ENCODE results near the gene IGF2BP2.

The IGF2BP2 gene

DNA sequence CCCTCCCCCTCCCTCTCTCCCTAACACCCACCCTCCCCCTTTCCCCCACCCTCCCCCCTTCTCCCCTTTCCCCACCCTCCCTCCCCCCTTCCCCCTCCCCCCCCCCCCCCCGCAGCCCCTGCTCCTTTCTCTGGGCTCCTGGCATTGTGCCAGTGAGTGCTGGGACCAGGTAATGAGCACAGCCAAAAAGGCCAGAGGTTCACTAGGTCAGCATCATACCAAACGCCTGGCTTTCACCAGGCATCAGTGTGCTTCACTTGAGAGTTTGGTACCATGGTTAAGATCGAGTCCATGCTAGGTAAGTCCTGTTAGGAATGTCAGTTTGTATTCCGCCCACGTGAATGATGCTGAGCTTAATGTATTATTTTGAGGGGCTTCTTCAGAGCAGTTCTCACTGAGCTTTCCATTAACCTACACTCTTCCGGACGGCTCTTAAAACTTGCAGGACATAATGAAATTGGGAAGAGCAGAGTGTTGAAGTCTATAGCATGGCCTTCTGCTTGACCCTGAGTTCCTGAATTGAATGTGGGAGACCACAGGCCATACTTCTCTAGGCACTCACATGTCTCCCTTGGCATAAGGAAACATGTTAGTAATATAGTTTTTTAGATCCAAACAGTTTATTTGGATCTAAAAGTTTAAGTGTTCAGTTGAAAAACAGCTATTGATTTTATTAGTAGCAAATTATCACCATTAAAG, 193.2 kb downstream of the IGF2BP2 start:
- DNase-seq (ENCODE audit: insufficient read length) (no peak), FAIRE-seq (no peak)

GRCh38 chr3:185631108-185631507, 193.7 kb downstream of the IGF2BP2 start:
- TF ChIP-seq TAF1 (IDR thresholded peaks at IDR 0.05; ENCODE audit: borderline replicate concordance, low read depth, low read length) (no peak), POLR2A (IDR thresholded peaks at IDR 0.05; ENCODE audit: low read depth, low read length) (no peak), POLR2AphosphoS5 (IDR thresholded peaks at IDR 0.05; ENCODE audit: low read depth, low read length) (no peak)
- DNase-seq (ENCODE audit: insufficient read length), result no peak
- FAIRE-seq, result no peak

More for the DNA sequence above, 193.2 kb downstream of the IGF2BP2 start:
- TF ChIP-seq POLR2A (IDR thresholded peaks at IDR 0.05; ENCODE audit: low read depth, low read length), result no peak
- TF ChIP-seq POLR2AphosphoS5 (IDR thresholded peaks at IDR 0.05; ENCODE audit: low read depth, low read length), result no peak
- TF ChIP-seq TAF1 (IDR thresholded peaks at IDR 0.05; ENCODE audit: borderline replicate concordance, low read depth, low read length), result no peak

DNA sequence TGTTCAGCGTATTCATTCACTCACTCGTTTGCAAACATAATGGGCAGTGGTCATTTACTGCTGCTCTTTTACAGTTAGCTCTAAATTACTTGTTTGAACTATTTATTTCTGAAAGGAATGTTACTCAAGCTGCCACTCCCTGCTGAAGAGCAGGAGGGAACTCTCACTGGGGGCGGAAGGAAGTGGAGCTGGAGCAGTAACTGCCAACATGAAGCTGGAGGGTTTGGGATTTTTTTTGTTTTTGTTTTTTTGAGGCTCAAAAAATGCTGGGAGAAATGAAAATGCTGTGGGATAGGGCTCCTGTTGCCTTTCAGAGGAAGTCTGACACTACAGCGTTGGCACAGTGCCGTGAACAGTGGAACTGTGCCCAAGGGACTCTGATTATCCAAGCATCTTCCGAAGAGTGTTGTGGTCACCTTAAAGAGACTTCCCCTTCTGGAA, 194.6 kb downstream of the IGF2BP2 start:
- TF ChIP-seq POLR2AphosphoS5 (IDR thresholded peaks at IDR 0.05; ENCODE audit: low read depth, low read length), result no peak
- TF ChIP-seq POLR2A (IDR thresholded peaks at IDR 0.05; ENCODE audit: low read depth, low read length), result no peak
- no peak for TF ChIP-seq TAF1 (IDR thresholded peaks at IDR 0.05; ENCODE audit: borderline replicate concordance, low read depth, low read length)
- DNase-seq (ENCODE audit: insufficient read length), result no peak
- no peak for FAIRE-seq

- TF ChIP-seq POLR2AphosphoS5 (IDR thresholded peaks at IDR 0.05; ENCODE audit: low read depth, low read length), result no peak
- FAIRE-seq (no peak), DNase-seq (ENCODE audit: insufficient read length) (no peak)
These were observed 195.2 kb downstream of the IGF2BP2 start for GRCh38 chr3:185629554-185630181.

- no peak for DNase-seq (ENCODE audit: insufficient read length)
- no peak for FAIRE-seq
- TF ChIP-seq TAF1 (IDR thresholded peaks at IDR 0.05; ENCODE audit: borderline replicate concordance, low read depth, low read length) (no peak), POLR2A (IDR thresholded peaks at IDR 0.05; ENCODE audit: low read depth, low read length) (no peak)
These were observed 199.1 kb downstream of the IGF2BP2 start for GRCh38 chr3:185625784-185626183.

GRCh38 chr3:185623939-185624665, 200.7 kb downstream of the IGF2BP2 start:
- no peak for TF ChIP-seq POLR2AphosphoS5 (IDR thresholded peaks at IDR 0.05; ENCODE audit: low read depth, low read length)
- TF ChIP-seq POLR2A (IDR thresholded peaks at IDR 0.05; ENCODE audit: low read depth, low read length), result no peak
- FAIRE-seq, result no peak
- DNase-seq (ENCODE audit: insufficient read length), result no peak

DNA sequence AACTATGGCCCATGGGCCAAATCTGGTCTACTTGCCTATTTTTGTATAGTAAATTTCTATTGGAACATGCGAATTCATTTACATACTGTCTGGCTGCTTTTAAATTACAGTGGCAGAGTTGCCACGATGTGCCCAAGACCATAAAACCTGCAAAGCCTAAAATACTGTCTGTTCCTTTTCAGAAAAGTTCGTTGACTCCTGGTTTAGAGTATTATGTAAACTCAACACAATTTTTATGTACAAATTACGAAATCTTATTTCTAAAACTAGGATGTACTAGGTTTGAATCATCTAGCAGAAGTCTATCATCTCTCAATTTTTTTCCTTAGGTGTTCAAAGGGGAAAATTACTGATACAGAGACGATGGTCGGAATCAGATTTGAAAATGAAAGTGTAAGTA, 211.8 kb downstream of the IGF2BP2 start:
- TF ChIP-seq POLR2A (IDR thresholded peaks at IDR 0.05; ENCODE audit: low read depth, low read length), result no peak
- TF ChIP-seq TAF1 (IDR thresholded peaks at IDR 0.05; ENCODE audit: borderline replicate concordance, low read depth, low read length), result no peak
- TF ChIP-seq POLR2AphosphoS5 (IDR thresholded peaks at IDR 0.05; ENCODE audit: low read depth, low read length), result no peak
- no peak for FAIRE-seq
- no peak for DNase-seq (ENCODE audit: insufficient read length)

GRCh38 chr3:185606196-185606595, 218.6 kb downstream of the IGF2BP2 start:
- DNase-seq (ENCODE audit: insufficient read length), result no peak
- FAIRE-seq, result no peak
- no peak for TF ChIP-seq POLR2A (IDR thresholded peaks at IDR 0.05; ENCODE audit: low read depth, low read length)
- TF ChIP-seq TAF1 (IDR thresholded peaks at IDR 0.05; ENCODE audit: borderline replicate concordance, low read depth, low read length), result no peak
- no peak for TF ChIP-seq POLR2AphosphoS5 (IDR thresholded peaks at IDR 0.05; ENCODE audit: low read depth, low read length)

GRCh38 chr3:185605566-185605965, 219.3 kb downstream of the IGF2BP2 start:
- FAIRE-seq (no peak), DNase-seq (ENCODE audit: insufficient read length) (no peak)
- TF ChIP-seq POLR2AphosphoS5 (IDR thresholded peaks at IDR 0.05; ENCODE audit: low read depth, low read length), result no peak

DNA sequence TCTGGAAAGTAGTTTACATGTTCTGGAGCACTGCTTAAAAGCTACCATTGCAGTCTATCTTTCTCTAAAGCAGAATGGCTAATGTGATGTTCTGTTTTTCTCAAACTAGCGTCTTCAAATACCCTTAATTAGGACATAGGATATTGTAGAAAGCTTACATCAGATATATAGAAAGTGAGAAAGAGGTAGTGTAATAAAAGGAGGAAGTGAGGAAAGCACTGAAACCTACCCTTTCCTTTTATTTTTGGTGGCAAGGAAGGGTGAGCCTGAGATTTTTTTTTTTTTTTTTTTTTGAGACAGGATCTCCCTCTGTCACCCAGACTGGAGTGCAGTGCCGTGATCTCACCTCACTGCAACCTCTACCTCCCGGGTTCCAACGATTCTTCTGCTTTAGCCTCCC, 229.3 kb downstream of the IGF2BP2 start:
- FAIRE-seq (peak; percentile 75), DNase-seq (ENCODE audit: insufficient read length) (no peak)
- TF ChIP-seq TAF1 (IDR thresholded peaks at IDR 0.05; ENCODE audit: borderline replicate concordance, low read depth, low read length) (no peak), POLR2A (IDR thresholded peaks at IDR 0.05; ENCODE audit: low read depth, low read length) (no peak), POLR2AphosphoS5 (IDR thresholded peaks at IDR 0.05; ENCODE audit: low read depth, low read length) (no peak)

DNA sequence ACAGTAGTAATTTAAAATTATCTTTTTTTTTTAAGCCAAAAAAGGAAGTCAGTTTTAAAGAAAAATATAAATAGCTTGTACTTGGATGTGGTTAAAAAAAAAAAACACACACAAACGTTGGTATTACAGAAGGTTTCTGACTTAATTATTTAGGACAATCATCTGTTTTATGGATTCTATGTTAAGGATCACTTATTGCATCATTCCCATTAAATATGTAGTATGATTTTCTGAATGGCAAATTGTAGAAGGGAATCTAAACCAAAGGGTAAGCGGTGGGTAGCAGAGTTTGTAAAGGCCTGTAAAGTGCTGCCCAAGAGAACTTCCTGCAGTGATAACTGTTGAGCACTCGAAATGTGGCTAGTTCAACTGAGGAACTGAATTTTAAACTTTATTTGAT, 230.8 kb downstream of the IGF2BP2 start:
- DNase-seq (ENCODE audit: insufficient read length) (no peak), FAIRE-seq (no peak)

More for the DNA sequence above, 230.8 kb downstream of the IGF2BP2 start:
- TF ChIP-seq TAF1 (IDR thresholded peaks at IDR 0.05; ENCODE audit: borderline replicate concordance, low read depth, low read length) (no peak), POLR2A (IDR thresholded peaks at IDR 0.05; ENCODE audit: low read depth, low read length) (no peak), POLR2AphosphoS5 (IDR thresholded peaks at IDR 0.05; ENCODE audit: low read depth, low read length) (no peak)

Data from GM12892 (cell line).